ENCODE results near the gene KCNG4. TPM values are rescaled to one million over a fixed set of nuclear protein-coding genes. Genes with fewer than 3 reads are reported as not detected.

Gene KCNG4, protein sequence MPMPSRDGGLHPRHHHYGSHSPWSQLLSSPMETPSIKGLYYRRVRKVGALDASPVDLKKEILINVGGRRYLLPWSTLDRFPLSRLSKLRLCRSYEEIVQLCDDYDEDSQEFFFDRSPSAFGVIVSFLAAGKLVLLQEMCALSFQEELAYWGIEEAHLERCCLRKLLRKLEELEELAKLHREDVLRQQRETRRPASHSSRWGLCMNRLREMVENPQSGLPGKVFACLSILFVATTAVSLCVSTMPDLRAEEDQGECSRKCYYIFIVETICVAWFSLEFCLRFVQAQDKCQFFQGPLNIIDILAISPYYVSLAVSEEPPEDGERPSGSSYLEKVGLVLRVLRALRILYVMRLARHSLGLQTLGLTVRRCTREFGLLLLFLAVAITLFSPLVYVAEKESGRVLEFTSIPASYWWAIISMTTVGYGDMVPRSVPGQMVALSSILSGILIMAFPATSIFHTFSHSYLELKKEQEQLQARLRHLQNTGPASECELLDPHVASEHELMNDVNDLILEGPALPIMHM
- not detected for total RNA-seq
- not detected for total RNA-seq (2013)

DNA sequence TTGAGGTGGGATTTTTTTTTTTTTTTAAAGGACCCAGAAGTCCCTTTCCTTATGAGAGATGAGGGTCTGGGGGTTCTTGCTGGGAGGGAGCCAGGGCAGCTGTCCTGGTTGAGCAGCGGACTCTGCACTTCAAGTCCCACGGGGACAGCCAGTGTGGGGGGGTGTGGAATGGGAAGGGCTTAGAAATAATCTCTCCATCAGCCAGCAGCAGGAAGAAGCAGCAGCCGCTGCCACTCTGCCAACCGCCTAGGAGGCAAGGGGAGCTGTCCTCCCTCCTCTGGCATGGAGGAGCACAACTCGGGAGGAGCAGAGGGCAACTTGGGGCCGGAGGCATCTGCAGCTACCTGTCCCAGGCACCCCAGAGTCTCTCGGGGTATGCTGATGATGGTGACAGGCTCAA, at the start of gene KCNG4:
Gene KCNG4, minus strand, starts transcription at position 104 of the 400 bp plus-strand sequence. CDS start 2,527 bp downstream, outside the sequence.
- intact Hi-C loops (cut with micrococcal nuclease): no loop called here
- Histone ChIP-seq H3K9me3 (ENCODE audit: control insufficient read depth, insufficient read depth, low read length) (no peaks in the 10 kb centered on the region), H3K36me3 (ENCODE audit: control insufficient read depth, insufficient read depth, low read length) (no peaks in the 10 kb centered on the region), H3K4me3 (ENCODE audit: low read length) (no peak within 1 kb of the TSS), H3K27me3 (ENCODE audit: control insufficient read depth, insufficient read depth, low read length) (no peaks in the 10 kb centered on the region), H3K27ac (ENCODE audit: low read length) (no peak within 1 kb of the TSS), H3K4me1 (ENCODE audit: control insufficient read depth, insufficient read depth, low read length) (no peaks in the 10 kb centered on the region)
- DNase-seq: no peak
- ATAC-seq: no peak
- 29% methylated on average over 7 of the region's 7 CpGs for WGBS (ENCODE audit: insufficient coverage)
- Mint-ChIP-seq H3K9me3 (no peaks in the 10 kb centered on the region), H3K4me3 (no peak within 1 kb of the TSS), H3K4me1 (no peaks in the 10 kb centered on the region), H3K27me3 (ENCODE audit: low read depth in 2 of 2) (peaks cover 16 to 17% of the 10 kb centered on the region in 2 donors), H3K27ac (no peak within 1 kb of the TSS), H3K36me3 (no peaks in the 10 kb centered on the region)
- TF ChIP-seq, protein P1, sequence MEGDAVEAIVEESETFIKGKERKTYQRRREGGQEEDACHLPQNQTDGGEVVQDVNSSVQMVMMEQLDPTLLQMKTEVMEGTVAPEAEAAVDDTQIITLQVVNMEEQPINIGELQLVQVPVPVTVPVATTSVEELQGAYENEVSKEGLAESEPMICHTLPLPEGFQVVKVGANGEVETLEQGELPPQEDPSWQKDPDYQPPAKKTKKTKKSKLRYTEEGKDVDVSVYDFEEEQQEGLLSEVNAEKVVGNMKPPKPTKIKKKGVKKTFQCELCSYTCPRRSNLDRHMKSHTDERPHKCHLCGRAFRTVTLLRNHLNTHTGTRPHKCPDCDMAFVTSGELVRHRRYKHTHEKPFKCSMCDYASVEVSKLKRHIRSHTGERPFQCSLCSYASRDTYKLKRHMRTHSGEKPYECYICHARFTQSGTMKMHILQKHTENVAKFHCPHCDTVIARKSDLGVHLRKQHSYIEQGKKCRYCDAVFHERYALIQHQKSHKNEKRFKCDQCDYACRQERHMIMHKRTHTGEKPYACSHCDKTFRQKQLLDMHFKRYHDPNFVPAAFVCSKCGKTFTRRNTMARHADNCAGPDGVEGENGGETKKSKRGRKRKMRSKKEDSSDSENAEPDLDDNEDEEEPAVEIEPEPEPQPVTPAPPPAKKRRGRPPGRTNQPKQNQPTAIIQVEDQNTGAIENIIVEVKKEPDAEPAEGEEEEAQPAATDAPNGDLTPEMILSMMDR (IDR thresholded peaks at IDR 0.05): no peak

DNA sequence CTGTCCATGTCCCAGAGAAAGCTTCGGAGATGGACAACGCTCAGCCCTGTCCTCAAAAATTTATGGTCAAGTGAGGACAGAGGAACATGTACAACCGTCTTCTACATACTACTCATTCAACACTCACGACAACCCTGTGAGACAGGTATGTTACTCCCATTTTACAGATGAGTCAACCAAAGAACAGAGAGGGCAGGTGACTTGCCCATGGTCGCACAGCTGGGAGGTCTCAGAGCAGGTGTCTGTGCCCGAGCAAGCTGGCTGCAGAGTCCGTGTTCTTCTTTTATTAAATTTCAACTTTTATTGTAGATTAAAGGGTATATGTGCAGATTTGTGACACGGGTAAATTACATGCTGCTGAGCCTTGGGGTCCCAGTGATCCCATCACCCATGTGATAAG, 49.1 kb upstream of the KCNG4 start:
- no peaks in the 10 kb centered on the region for H3K27me3 ChIP-seq (ENCODE audit: control insufficient read depth, insufficient read depth, low read length)
- H3K27ac Mint-ChIP-seq: no peak overlapping the region
- H3K36me3 ChIP-seq (ENCODE audit: control insufficient read depth, insufficient read depth, low read length): no peaks in the 10 kb centered on the region
- DNase-seq: no peak
- H3K9me3 ChIP-seq (ENCODE audit: control insufficient read depth, insufficient read depth, low read length): no peaks in the 10 kb centered on the region
- no peaks in the 10 kb centered on the region for H3K36me3 Mint-ChIP-seq
- H3K4me1 ChIP-seq (ENCODE audit: control insufficient read depth, insufficient read depth, low read length): no peaks in the 10 kb centered on the region
- H3K27ac ChIP-seq (ENCODE audit: low read length): no peak overlapping the region
- peaks cover 19 to 21% of the 10 kb centered on the region in 2 donors for H3K27me3 Mint-ChIP-seq (ENCODE audit: low read depth in 2 of 2)
- 70% methylated on average over 8 of the region's 8 CpGs for WGBS (ENCODE audit: insufficient coverage)
- intact Hi-C loops (cut with micrococcal nuclease): no loop called here
- H3K4me3 Mint-ChIP-seq: no peak overlapping the region
- no peak for ATAC-seq
- no peaks in the 10 kb centered on the region for H3K4me1 Mint-ChIP-seq
- TF ChIP-seq, protein P1 (IDR thresholded peaks at IDR 0.05): no peak
- H3K4me3 ChIP-seq (ENCODE audit: low read length): no peak overlapping the region
- no peaks in the 10 kb centered on the region for H3K9me3 Mint-ChIP-seq

DNA sequence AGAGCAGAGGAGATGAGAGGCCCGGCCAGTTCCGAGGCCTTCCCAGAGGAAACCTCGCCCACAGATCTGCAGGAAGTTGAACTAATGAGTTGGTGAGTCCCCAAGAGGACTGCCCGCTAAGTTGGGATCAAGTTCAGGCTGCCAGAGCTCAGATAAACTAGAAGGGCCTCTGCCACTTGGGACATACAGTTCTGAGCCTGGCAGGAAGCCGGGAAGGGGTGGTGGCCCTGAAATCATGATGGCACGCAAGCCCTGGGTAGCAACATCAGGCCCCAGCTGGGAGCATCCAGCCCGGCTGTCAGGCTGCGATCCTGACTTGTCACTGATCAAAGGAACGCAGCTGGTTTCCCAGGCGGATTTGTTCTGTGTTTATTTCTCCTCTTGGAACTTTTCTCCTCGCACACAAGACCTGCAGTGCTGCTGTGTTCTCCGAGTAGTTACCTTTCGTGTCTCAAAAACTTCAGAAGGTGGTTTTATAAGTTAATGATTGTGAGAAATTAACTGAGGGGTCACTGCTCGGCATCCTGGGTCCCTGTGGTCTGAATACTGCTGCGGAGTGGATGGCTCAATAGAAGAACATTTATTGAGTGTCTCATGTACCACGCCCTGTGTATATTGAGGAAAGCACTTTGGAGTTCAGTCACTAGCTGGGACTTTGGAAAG, 46.9 kb upstream of the KCNG4 start:
- H3K4me3 Mint-ChIP-seq: no peak overlapping the region
- no peak for ATAC-seq

More for the DNA sequence above, 46.9 kb upstream of the KCNG4 start:
- Mint-ChIP-seq H3K27me3 (ENCODE audit: low read depth in 2 of 2) (peaks cover 5 to 15% of the 10 kb centered on the region in 2 donors), H3K4me1 (no peaks in the 10 kb centered on the region), H3K9me3 (no peaks in the 10 kb centered on the region), H3K27ac (no peak overlapping the region), H3K36me3 (no peaks in the 10 kb centered on the region)
- Histone ChIP-seq H3K27me3 (ENCODE audit: control insufficient read depth, insufficient read depth, low read length) (no peaks in the 10 kb centered on the region), H3K9me3 (ENCODE audit: control insufficient read depth, insufficient read depth, low read length) (no peaks in the 10 kb centered on the region), H3K4me3 (ENCODE audit: low read length) (no peak overlapping the region), H3K4me1 (ENCODE audit: control insufficient read depth, insufficient read depth, low read length) (no peaks in the 10 kb centered on the region), H3K27ac (ENCODE audit: low read length) (no peak overlapping the region), H3K36me3 (ENCODE audit: control insufficient read depth, insufficient read depth, low read length) (no peaks in the 10 kb centered on the region)
- intact Hi-C loops (cut with micrococcal nuclease): no loop called here
- no peak for DNase-seq
- TF ChIP-seq, protein P1 (IDR thresholded peaks at IDR 0.05): no peak
- WGBS (ENCODE audit: insufficient coverage): 77% methylated on average over 16 of the region's 16 CpGs

Measured in natural killer cell (primary cell).